CD14-positive monocyte (primary cell): ENCODE data around the gene TNFSF9. TPM values are rescaled to one million over a fixed set of nuclear protein-coding genes. Genes with fewer than 3 reads are reported as not detected.

Source experiments
- DNase-seq, 3 donors: peaks; one replicate each; pipeline ENCODE4 v3.0.0-alpha.2; 2011 to 2022
- H2AFZ ChIP-seq: 2 replicates; pipeline ENCODE4 v1.6.0; 2012; ENCODE audit warnings: mild to moderate bottlenecking, low read depth, low read length, inconsistent platforms; ENCODE audit not compliant: insufficient read depth, poor library complexity, severe bottlenecking
- H3K27ac ChIP-seq, 2 donors: 1 replicate in 1 of 2; 2 replicates in 1 of 2; pipeline ENCODE4 v1.5.1; 2012 to 2013; ENCODE audit warnings: low read length in 2 of 2, control low read depth in 1 of 2, inconsistent platforms in 1 of 2, low read depth in 1 of 2, mild to moderate bottlenecking in 1 of 2
- H3K27me3 ChIP-seq, 2 donors: one replicate each; pipeline versions ENCODE4 v1.6.0 to v1.6.1; 2011 to 2013; ENCODE audit warnings: low read length in 2 of 2; ENCODE audit not compliant: control insufficient read depth in 2 of 2, insufficient read depth in 2 of 2
- H3K36me3 ChIP-seq, 2 donors: replicated peaks in 1 of 2; 1 replicate in 1 of 2; 2 replicates in 1 of 2; pipeline versions ENCODE4 v1.5.1 to v1.6.1; 2012 to 2013; ENCODE audit warnings: low read length in 2 of 2, control low read depth in 1 of 2, inconsistent platforms in 1 of 2, mild to moderate bottlenecking in 1 of 2; ENCODE audit not compliant: insufficient read depth in 2 of 2, control insufficient read depth in 1 of 2
- H3K4me1 ChIP-seq, 2 donors: 1 replicate in 1 of 2; 2 replicates in 1 of 2; pipeline versions ENCODE4 v1.5.1 to v1.6.1; 2012 to 2013; ENCODE audit warnings: low read length in 2 of 2, control low read depth in 1 of 2, inconsistent platforms in 1 of 2, mild to moderate bottlenecking in 1 of 2, moderate library complexity in 1 of 2; ENCODE audit not compliant: insufficient read depth in 2 of 2, control insufficient read depth in 1 of 2
- H3K4me2 ChIP-seq: replicated peaks from 2 replicates; pipeline ENCODE3; 2012; ENCODE audit warnings: low read length, moderate library complexity, mild to moderate bottlenecking; ENCODE audit not compliant: poor library complexity, severe bottlenecking; ENCODE audit errors: extremely low read depth
- H3K4me3 ChIP-seq, 3 experiments: fragments of 200-600 bp in 1 of 3; sonication (generic) in 1 of 3; replicated peaks in 1 of 3; 1 replicate in 2 of 3; 2 replicates in 1 of 3; pipeline ENCODE4 v1.5.1; 2011 to 2013; ENCODE audit warnings: low read length in 3 of 3, mild to moderate bottlenecking in 3 of 3, control low read depth in 2 of 3, low read depth in 2 of 3, inconsistent platforms in 1 of 3, moderate library complexity in 1 of 3
- H3K79me2 ChIP-seq: 2 replicates; pipeline ENCODE4 v1.6.0; 2012; ENCODE audit warnings: mild to moderate bottlenecking, control low read depth, inconsistent platforms, low read length, moderate library complexity; ENCODE audit not compliant: insufficient read depth
- H3K9ac ChIP-seq: 2 replicates; pipeline ENCODE4 v1.6.0; 2017; ENCODE audit warnings: low read length, mild to moderate bottlenecking; ENCODE audit not compliant: insufficient read depth, poor library complexity, severe bottlenecking
- H3K9me3 ChIP-seq, 2 donors: replicated peaks in 1 of 2; 1 replicate in 1 of 2; 2 replicates in 1 of 2; pipeline versions ENCODE4 v1.5.1 to v1.6.1; 2012 to 2013; ENCODE audit warnings: low read length in 2 of 2, control low read depth in 1 of 2; ENCODE audit not compliant: control insufficient read depth in 1 of 2, insufficient read depth in 1 of 2
- H4K20me1 ChIP-seq: 2 replicates; pipeline ENCODE4 v1.6.0; 2012; ENCODE audit warnings: mild to moderate bottlenecking, low read length, control low read depth, moderate library complexity; ENCODE audit not compliant: insufficient read depth
- H3K27ac Mint-ChIP-seq, 7 donors: one replicate each; pipeline ENCODE4 v1.8.0; 2020; ENCODE audit warnings: mild to moderate bottlenecking in 7 of 7, mixed read lengths in 7 of 7, moderate library complexity in 6 of 7, inconsistent platforms in 2 of 7
- H3K27me3 Mint-ChIP-seq, 3 donors: one replicate each; pipeline ENCODE4 v1.8.0; 2021 to 2022; ENCODE audit warnings: low read depth in 3 of 3, mild to moderate bottlenecking in 3 of 3, mixed read lengths in 3 of 3, moderate library complexity in 3 of 3, inconsistent platforms in 1 of 3
- H3K36me3 Mint-ChIP-seq, 2 donors: one replicate each; pipeline ENCODE4 v1.8.0; 2020; ENCODE audit warnings: mixed read lengths in 2 of 2, inconsistent platforms in 1 of 2, mild to moderate bottlenecking in 1 of 2
- H3K4me1 Mint-ChIP-seq: one replicate; pipeline ENCODE4 v1.8.0; 2020; ENCODE audit warnings: mild to moderate bottlenecking, mixed read lengths
- H3K4me3 Mint-ChIP-seq, 2 donors: one replicate each; pipeline ENCODE4 v1.8.0; 2020; ENCODE audit warnings: mild to moderate bottlenecking in 2 of 2, mixed read lengths in 2 of 2, moderate library complexity in 1 of 2
- H3K9me3 Mint-ChIP-seq, 7 donors: one replicate each; pipeline ENCODE4 v1.8.0; 2020 to 2022; ENCODE audit warnings: mixed read lengths in 7 of 7, mild to moderate bottlenecking in 6 of 7, moderate library complexity in 6 of 7, inconsistent platforms in 2 of 7
- WGBS: methylation state at CpG from one replicate; pipeline ENCODE4 v1.1.5; 2013; ENCODE audit warnings: missing lambda C conversion rate; ENCODE audit not compliant: insufficient coverage; 5-methylcytosine and 5-hydroxymethylcytosine counted together
- intact Hi-C, 2 donors: fragments of 100-400 bp; cut with micrococcal nuclease; formaldehyde crosslinking; loops; one replicate each; pipeline versions ENCODE4 v1.15.0 to v1.15.1; 2023
- polyA plus RNA-seq, 3 donors: library from polyadenylated mRNA; depleted of rRNA in 1 of 3; unstranded in 2 of 3; stranded (reverse) in 1 of 3; fragments of 300-500 nt in 2 of 3; fragments of >200 nt in 1 of 3; fragmentation: Illumina TruSeq in 2 of 3; gene quantifications; 1 replicate in 2 of 3; 2 replicates in 1 of 3; pipeline ENCODE4 v1.2.3, GENCODE V29; 2012 to 2021
- TF ChIP-seq, protein P1 (sequence below): fragments of 200-600 bp; IDR thresholded peaks from one replicate; pipeline ENCODE4 v1.8.0; 2022; ENCODE audit warnings: antibody characterized with exemption, mild to moderate bottlenecking

Gene TNFSF9
- polyA plus RNA-seq, 3 donors = 3.7 to 4.9 (median 4.3) TPM

DNA sequence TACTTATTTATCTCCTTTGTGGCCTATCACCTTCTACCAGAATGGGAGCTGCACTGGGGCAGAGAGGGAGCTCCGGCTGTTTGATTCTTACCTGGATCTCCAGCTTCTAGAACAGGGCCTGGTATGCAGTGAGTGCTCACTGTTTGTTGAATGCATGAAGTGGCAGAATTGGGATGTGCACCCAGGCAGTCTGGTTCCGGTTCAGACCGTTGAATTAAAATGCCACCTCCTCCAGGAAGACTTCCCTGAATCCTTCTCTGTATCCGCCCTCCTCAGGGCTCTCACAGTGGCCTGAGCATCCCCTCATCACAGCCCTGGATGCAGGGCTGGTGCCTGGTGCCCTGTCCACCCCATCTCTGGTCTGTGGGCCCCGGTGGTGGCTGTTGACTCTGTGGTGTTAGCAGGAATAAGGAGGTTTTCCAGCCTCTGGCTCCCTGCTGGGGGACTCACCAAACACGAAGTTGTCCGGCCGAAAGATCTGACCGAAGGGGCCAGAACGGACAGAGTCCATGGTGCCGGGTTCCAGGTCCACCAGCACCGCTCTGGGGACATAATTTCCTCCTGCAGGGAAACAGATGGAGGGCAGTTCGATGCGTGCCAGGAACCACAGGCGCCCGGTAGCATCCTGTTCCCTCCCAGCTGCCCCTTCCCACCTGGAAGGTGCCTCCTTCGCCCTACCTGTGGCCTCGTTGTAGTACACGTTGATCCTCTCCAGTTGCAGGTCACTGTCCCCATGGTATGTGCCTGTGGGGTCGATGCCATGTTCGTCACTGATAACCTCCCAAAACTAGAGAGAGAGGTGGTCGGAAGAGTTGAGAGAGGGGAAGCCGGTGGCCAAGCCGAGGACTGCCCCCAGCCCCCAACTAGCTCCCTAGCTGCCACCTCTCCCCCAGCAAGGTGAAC is 29.7 kb upstream of the TNFSF9 start:
- Mint-ChIP-seq H3K36me3 (peaks cover 5 to 6% of the 10 kb centered on the region in 2 donors), H3K4me1 (peaks cover 23% of the 10 kb centered on the region), H3K27ac (peak overlapping the region in 1 of 7 donors; percentile 40), H3K27me3 (peaks cover 39 to 59% (median 57%) of the 10 kb centered on the region in 3 donors), H3K4me3 (peak overlapping the region; percentile 60 to 88), H3K9me3 (peaks cover 0 to 13% (median 5%) of the 10 kb centered on the region in 7 donors)
- no peak overlapping the region for H2AFZ ChIP-seq
- intact Hi-C loops = no loop called here
- no peak overlapping the region for H3K4me2 ChIP-seq
- TF ChIP-seq, protein P1, sequence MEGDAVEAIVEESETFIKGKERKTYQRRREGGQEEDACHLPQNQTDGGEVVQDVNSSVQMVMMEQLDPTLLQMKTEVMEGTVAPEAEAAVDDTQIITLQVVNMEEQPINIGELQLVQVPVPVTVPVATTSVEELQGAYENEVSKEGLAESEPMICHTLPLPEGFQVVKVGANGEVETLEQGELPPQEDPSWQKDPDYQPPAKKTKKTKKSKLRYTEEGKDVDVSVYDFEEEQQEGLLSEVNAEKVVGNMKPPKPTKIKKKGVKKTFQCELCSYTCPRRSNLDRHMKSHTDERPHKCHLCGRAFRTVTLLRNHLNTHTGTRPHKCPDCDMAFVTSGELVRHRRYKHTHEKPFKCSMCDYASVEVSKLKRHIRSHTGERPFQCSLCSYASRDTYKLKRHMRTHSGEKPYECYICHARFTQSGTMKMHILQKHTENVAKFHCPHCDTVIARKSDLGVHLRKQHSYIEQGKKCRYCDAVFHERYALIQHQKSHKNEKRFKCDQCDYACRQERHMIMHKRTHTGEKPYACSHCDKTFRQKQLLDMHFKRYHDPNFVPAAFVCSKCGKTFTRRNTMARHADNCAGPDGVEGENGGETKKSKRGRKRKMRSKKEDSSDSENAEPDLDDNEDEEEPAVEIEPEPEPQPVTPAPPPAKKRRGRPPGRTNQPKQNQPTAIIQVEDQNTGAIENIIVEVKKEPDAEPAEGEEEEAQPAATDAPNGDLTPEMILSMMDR = no peak
- 54% methylated on average over 15 of the region's 24 CpGs for WGBS
- no peak for DNase-seq
- no peak overlapping the region for H3K27ac ChIP-seq
- H4K20me1 ChIP-seq = no peaks in the 10 kb centered on the region
- H3K27me3 ChIP-seq = peaks cover 24 to 44% of the 10 kb centered on the region in 2 donors
- no peaks in the 10 kb centered on the region for H3K36me3 ChIP-seq
- no peaks in the 10 kb centered on the region for H3K79me2 ChIP-seq
- H3K4me1 ChIP-seq = peaks cover 13 to 31% of the 10 kb centered on the region in 2 donors
- no peak overlapping the region for H3K4me3 ChIP-seq
- H3K9me3 ChIP-seq = peaks cover 0 to 5% of the 10 kb centered on the region in 2 donors
- H3K9ac ChIP-seq = no peak overlapping the region

GRCh38 chr19:6501740-6502648 is 28.8 kb upstream of the TNFSF9 start, which contains the start of gene TUBB4A:
TSS of gene TUBB4A (minus strand) at chr19:6502309. CDS start at chr19:6502212, 97 bp downstream.
- Histone ChIP-seq H3K4me2 (peak within 1 kb of the TSS; percentile 41), H3K79me2 (no peaks in the 10 kb centered on the region), H2AFZ (peak within 1 kb of the TSS; percentile 53), H3K36me3 (no peaks in the 10 kb centered on the region), H3K9me3 (peaks cover 0 to 5% of the 10 kb centered on the region in 2 donors), H3K27ac (no peak within 1 kb of the TSS), H4K20me1 (no peaks in the 10 kb centered on the region), H3K9ac (no peak within 1 kb of the TSS), H3K27me3 (peaks cover 24 to 44% of the 10 kb centered on the region in 2 donors), H3K4me3 (peak within 1 kb of the TSS in 1 of 3 experiments; percentile 32), H3K4me1 (peaks cover 13 to 31% of the 10 kb centered on the region in 2 donors)
- intact Hi-C loops = no loop called here
- Mint-ChIP-seq H3K4me1 (peaks cover 23% of the 10 kb centered on the region), H3K9me3 (peaks cover 0 to 13% (median 5%) of the 10 kb centered on the region in 7 donors), H3K4me3 (peak within 1 kb of the TSS; percentile 60 to 88), H3K36me3 (peaks cover 5 to 6% of the 10 kb centered on the region in 2 donors), H3K27me3 (peaks cover 39 to 59% (median 57%) of the 10 kb centered on the region in 3 donors), H3K27ac (peak within 1 kb of the TSS in 1 of 7 donors; percentile 40)
- DNase-seq = no peak
- under 1% methylated on average over 56 of the region's 71 CpGs for WGBS
- TF ChIP-seq, protein P1 = no peak
